Parathyroid adenoma (tissue), 2 donors: ENCODE results near the gene ALDOC.

Experiments
- H2AFZ ChIP-seq: fragments of 300-600 bp; sonication (generic); one replicate; pipeline ENCODE4 v1.7.0; 2017; ENCODE audit warnings: antibody characterized with exemption, mild to moderate bottlenecking
- H3K27ac ChIP-seq: fragments of 300-600 bp; sonication (generic); one replicate; pipeline ENCODE4 v1.7.0; 2017
- H3K27me3 ChIP-seq: fragments of 300-600 bp; sonication (generic); one replicate; pipeline ENCODE4 v1.7.0; 2017; ENCODE audit warnings: low read length; ENCODE audit not compliant: control insufficient read depth, insufficient read depth
- H3K36me3 ChIP-seq: fragments of 300-600 bp; sonication (generic); one replicate; pipeline ENCODE4 v1.7.0; 2017; ENCODE audit warnings: low read length; ENCODE audit not compliant: control insufficient read depth, insufficient read depth
- H3K4me1 ChIP-seq: fragments of 300-600 bp; sonication (generic); one replicate; pipeline ENCODE4 v1.7.0; 2017; ENCODE audit warnings: control low read depth
- H3K4me2 ChIP-seq: fragments of 300-600 bp; sonication (generic); one replicate; pipeline ENCODE4 v1.7.0; 2017; ENCODE audit warnings: low read length
- H3K4me3 ChIP-seq: fragments of 300-600 bp; sonication (generic); one replicate; pipeline ENCODE4 v1.7.0; 2017; ENCODE audit warnings: low read depth, low read length
- H3K79me2 ChIP-seq: fragments of 300-600 bp; sonication (generic); one replicate; pipeline ENCODE4 v1.7.0; 2017; ENCODE audit warnings: control low read depth
- H3K9ac ChIP-seq: fragments of 300-600 bp; sonication (generic); one replicate; pipeline ENCODE4 v1.7.0; 2017; ENCODE audit warnings: mild to moderate bottlenecking
- H3K9me3 ChIP-seq: fragments of 300-600 bp; sonication (generic); one replicate; pipeline ENCODE4 v1.7.0; 2017; ENCODE audit warnings: low read length; ENCODE audit not compliant: control insufficient read depth
- CTCF ChIP-seq: fragments of 300-600 bp; sonication (generic); IDR thresholded peaks from one replicate; pipeline ENCODE4 v1.7.0; 2017; ENCODE audit warnings: antibody characterized with exemption, mild to moderate bottlenecking
- donor health status: primary hyperparathyroidism.

The ALDOC gene

GRCh38 chr17:28618464-28618863 lies 41.8 kb upstream of the ALDOC start:
- no peak for TF ChIP-seq CTCF
- H3K4me3 ChIP-seq, result no peak overlapping the region
- no peak overlapping the region for H3K9ac ChIP-seq
- no peak overlapping the region for H2AFZ ChIP-seq
- no peaks in the 10 kb centered on the region for H3K36me3 ChIP-seq
- no peak overlapping the region for H3K4me2 ChIP-seq
- no peak overlapping the region for H3K27ac ChIP-seq
- H3K9me3 ChIP-seq, result no peaks in the 10 kb centered on the region
- H3K79me2 ChIP-seq, result no peaks in the 10 kb centered on the region
- H3K27me3 ChIP-seq, result no peaks in the 10 kb centered on the region
- no peaks in the 10 kb centered on the region for H3K4me1 ChIP-seq

DNA sequence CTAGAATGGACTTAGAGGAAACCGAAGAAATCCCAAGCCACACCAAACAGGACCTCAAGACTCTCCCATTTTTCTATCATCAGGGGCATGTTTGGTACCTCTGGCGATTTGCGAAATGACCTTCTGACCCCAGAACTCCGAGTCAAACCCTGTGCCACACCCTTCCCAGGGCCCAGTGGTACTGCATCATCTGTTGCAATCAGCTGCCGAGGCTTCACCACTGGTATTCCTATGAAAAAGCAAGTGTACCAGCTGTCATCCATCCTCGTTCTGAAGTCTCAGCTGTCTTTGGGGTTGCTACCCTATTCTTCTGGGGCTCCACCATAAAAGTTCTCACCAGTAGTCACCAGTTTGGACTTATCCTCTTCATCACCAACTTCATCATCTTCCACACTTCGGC lies 39.6 kb upstream of the ALDOC start:
- Histone ChIP-seq H3K9ac (no peak overlapping the region), H3K27me3 (no peaks in the 10 kb centered on the region), H3K9me3 (no peaks in the 10 kb centered on the region), H2AFZ (no peak overlapping the region), H3K36me3 (no peaks in the 10 kb centered on the region), H3K27ac (no peak overlapping the region), H3K4me2 (no peak overlapping the region), H3K79me2 (no peaks in the 10 kb centered on the region), H3K4me1 (no peaks in the 10 kb centered on the region), H3K4me3 (no peak overlapping the region)
- TF ChIP-seq CTCF, result no peak

- Histone ChIP-seq H3K9me3 (no peaks in the 10 kb centered on the region), H3K4me1 (no peaks in the 10 kb centered on the region), H3K9ac (no peak overlapping the region), H3K27me3 (no peaks in the 10 kb centered on the region), H3K4me3 (no peak overlapping the region), H3K4me2 (no peak overlapping the region), H3K36me3 (no peaks in the 10 kb centered on the region), H3K27ac (no peak overlapping the region), H2AFZ (no peak overlapping the region), H3K79me2 (no peaks in the 10 kb centered on the region)
- TF ChIP-seq CTCF, result no peak
Measured at GRCh38 chr17:28615260-28615940, 38.7 kb upstream of the ALDOC start.

DNA sequence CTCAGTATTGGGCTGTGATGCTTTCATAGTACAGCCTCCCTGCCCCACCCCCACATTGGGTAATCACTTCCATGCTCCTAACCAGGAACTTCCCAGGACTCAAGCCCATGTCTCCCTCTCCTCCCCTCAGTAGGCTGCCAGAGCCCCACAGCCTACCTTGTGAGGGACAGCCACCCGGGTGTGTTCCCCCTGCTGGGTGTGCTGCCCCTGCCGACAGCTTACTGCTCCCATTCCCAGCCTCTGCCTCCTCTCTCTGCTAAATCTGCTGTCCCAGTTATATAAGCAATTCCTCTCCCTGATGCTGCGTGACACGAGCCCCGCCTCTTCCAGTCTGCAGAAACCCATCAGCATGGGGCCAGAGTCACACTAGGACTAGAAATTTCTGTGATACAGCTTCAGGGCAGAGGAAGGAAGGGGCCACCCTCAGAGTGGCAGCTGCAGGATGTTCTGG lies 37.3 kb upstream of the ALDOC start, which contains the start of gene RSKR:
Gene RSKR, minus strand, starts transcription at position 255 of the 451 bp plus-strand sequence. Its CDS starts 24 bp downstream, at position 231.
- Histone ChIP-seq H3K79me2 (no peaks in the 10 kb centered on the region), H3K4me3 (no peak within 1 kb of the TSS), H3K9ac (no peak within 1 kb of the TSS), H2AFZ (no peak within 1 kb of the TSS), H3K27ac (no peak within 1 kb of the TSS), H3K36me3 (no peaks in the 10 kb centered on the region), H3K27me3 (no peaks in the 10 kb centered on the region), H3K4me2 (no peak within 1 kb of the TSS), H3K4me1 (no peaks in the 10 kb centered on the region), H3K9me3 (no peaks in the 10 kb centered on the region)
- no peak for TF ChIP-seq CTCF
